ENCODE data around the gene GRK2. TPM values are rescaled to one million over a fixed set of nuclear protein-coding genes. Genes with fewer than 3 reads are reported as not detected.
A peak's percentile ranks its signal among the peaks of the same experiment; 100 is the strongest.

The GRK2 gene
- total and polyA plus RNA-seq, 9 of the 15 experiments (the other 6 are each of a cell fraction or from before 2014, with no cell fraction given), result 0.24 to 95.8 (median 56.5) TPM

GRCh38 chr11:67287355-67288197 is 21.3 kb downstream of the GRK2 start (continued):
- TF ChIP-seq, protein P1, sequence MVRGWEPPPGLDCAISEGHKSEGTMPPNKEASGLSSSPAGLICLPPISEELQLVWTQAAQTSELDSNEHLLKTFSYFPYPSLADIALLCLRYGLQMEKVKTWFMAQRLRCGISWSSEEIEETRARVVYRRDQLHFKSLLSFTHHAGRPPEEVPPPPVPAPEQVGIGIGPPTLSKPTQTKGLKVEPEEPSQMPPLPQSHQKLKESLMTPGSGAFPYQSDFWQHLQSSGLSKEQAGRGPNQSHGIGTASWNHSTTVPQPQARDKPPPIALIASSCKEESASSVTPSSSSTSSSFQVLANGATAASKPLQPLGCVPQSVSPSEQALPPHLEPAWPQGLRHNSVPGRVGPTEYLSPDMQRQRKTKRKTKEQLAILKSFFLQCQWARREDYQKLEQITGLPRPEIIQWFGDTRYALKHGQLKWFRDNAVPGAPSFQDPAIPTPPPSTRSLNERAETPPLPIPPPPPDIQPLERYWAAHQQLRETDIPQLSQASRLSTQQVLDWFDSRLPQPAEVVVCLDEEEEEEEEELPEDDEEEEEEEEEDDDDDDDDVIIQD (CRISPR knock-in tag; IDR thresholded peaks at IDR 0.05), result no peak
- TF ChIP-seq GTF2E2 (tag; IDR thresholded peaks at IDR 0.05) (0 out of 2 replicates have a peak, but pooled peaks have one; percentile 5), GABPA (tag; conservative IDR thresholded peaks at IDR 0.05; ENCODE audit: low read depth) (no peak), TEAD4 (IDR thresholded peaks at IDR 0.05; ENCODE audit: low read length) (no peak), TEAD4 (CRISPR knock-in tag; IDR thresholded peaks at IDR 0.05; ENCODE audit: borderline replicate concordance) (no peak), ZNF780A (CRISPR knock-in tag; IDR thresholded peaks at IDR 0.05) (no peak), NR4A1 (CRISPR knock-in tag; IDR thresholded peaks at IDR 0.05) (no peak), NR4A1 (tag; IDR thresholded peaks at IDR 0.05) (no peak), HMG20B (CRISPR knock-in tag; IDR thresholded peaks at IDR 0.05) (no peak), POLR2B (IDR thresholded peaks at IDR 0.05; ENCODE audit: low read depth, partially characterized antibody) (peak; percentile 27), OTX1 (CRISPR knock-in tag; IDR thresholded peaks at IDR 0.05) (0 out of 2 replicates have a peak, but pooled peaks have one; percentile 31), FOSL1 (tag; conservative IDR thresholded peaks at IDR 0.05) (0 out of 2 replicates have a peak, but pooled peaks have one; percentile 4), E2F3 (CRISPR knock-in tag; IDR thresholded peaks at IDR 0.05) (0 out of 2 replicates have a peak, but pooled peaks have one; percentile 44), ZNF561 (CRISPR knock-in tag; conservative IDR thresholded peaks at IDR 0.05) (no peak), NFIX (CRISPR knock-in tag; IDR thresholded peaks at IDR 0.05; ENCODE audit: low read depth) (no peak), FOXM1 (IDR thresholded peaks at IDR 0.05; ENCODE audit: low read depth) (no peak), FOXM1 (CRISPR knock-in tag; IDR thresholded peaks at IDR 0.05; ENCODE audit: low read depth) (no peak), SMARCC2 (IDR thresholded peaks at IDR 0.05; ENCODE audit: low read depth) (no peak), ZNF24 (IDR thresholded peaks at IDR 0.05) (no peak), ZFP1 (CRISPR knock-in tag; IDR thresholded peaks at IDR 0.05) (no peak), HMGXB4 (CRISPR knock-in tag; IDR thresholded peaks at IDR 0.05) (no peak)
- TF ChIP-seq, protein P2, sequence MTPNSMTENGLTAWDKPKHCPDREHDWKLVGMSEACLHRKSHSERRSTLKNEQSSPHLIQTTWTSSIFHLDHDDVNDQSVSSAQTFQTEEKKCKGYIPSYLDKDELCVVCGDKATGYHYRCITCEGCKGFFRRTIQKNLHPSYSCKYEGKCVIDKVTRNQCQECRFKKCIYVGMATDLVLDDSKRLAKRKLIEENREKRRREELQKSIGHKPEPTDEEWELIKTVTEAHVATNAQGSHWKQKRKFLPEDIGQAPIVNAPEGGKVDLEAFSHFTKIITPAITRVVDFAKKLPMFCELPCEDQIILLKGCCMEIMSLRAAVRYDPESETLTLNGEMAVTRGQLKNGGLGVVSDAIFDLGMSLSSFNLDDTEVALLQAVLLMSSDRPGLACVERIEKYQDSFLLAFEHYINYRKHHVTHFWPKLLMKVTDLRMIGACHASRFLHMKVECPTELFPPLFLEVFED (CRISPR knock-in tag; conservative IDR thresholded peaks at IDR 0.05), result 0 out of 2 replicates have a peak, but pooled peaks have one; percentile 43
- TF ChIP-seq, protein P3, sequence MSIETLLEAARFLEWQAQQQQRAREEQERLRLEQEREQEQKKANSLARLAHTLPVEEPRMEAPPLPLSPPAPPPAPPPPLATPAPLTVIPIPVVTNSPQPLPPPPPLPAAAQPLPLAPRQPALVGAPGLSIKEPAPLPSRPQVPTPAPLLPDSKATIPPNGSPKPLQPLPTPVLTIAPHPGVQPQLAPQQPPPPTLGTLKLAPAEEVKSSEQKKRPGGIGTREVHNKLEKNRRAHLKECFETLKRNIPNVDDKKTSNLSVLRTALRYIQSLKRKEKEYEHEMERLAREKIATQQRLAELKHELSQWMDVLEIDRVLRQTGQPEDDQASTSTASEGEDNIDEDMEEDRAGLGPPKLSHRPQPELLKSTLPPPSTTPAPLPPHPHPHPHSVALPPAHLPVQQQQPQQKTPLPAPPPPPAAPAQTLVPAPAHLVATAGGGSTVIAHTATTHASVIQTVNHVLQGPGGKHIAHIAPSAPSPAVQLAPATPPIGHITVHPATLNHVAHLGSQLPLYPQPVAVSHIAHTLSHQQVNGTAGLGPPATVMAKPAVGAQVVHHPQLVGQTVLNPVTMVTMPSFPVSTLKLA (conservative IDR thresholded peaks at IDR 0.05), result no peak

Measured in K562 (cell line).